NCI-H69 (cell line): Measurements from ENCODE around the gene PRIMA1.

Experiments
- DNase-seq: peaks from one replicate; lab custom pipeline; 2025; lab: John Stamatoyannopoulos, UW

The PRIMA1 gene

GRCh38 chr14:93797071-93797470 is 8.8 kb upstream of the PRIMA1 start:
- DNase-seq = no peak

- DNase-seq = no peak
Observed at GRCh38 chr14:93794756-93795155, 6.5 kb upstream of the PRIMA1 start.

GRCh38 chr14:93793555-93794324 is 5.5 kb upstream of the PRIMA1 start:
- no peak for DNase-seq

- DNase-seq = no peak
Observed at GRCh38 chr14:93792391-93792790, 4.1 kb upstream of the PRIMA1 start.

- no peak for DNase-seq
Observed at GRCh38 chr14:93790966-93791365, 2.7 kb upstream of the PRIMA1 start.

GRCh38 chr14:93789228-93790130 is 1.2 kb upstream of the PRIMA1 start:
- peak; percentile 50 for DNase-seq

GRCh38 chr14:93788543-93789227 is 400 bp upstream of the PRIMA1 start:
- peak; percentile 92 for DNase-seq

- no peak for DNase-seq
Observed at GRCh38 chr14:93787465-93788292, 606 bp downstream of the PRIMA1 start.

GRCh38 chr14:93785423-93785822 is 2.9 kb downstream of the PRIMA1 start:
- no peak for DNase-seq

- DNase-seq = no peak
Observed at GRCh38 chr14:93784878-93785277, 3.4 kb downstream of the PRIMA1 start.

- DNase-seq = no peak
Observed at GRCh38 chr14:93780813-93781400, 7.4 kb downstream of the PRIMA1 start.

GRCh38 chr14:93778856-93779629 is 9.2 kb downstream of the PRIMA1 start:
- no peak for DNase-seq

- no peak for DNase-seq
Observed at GRCh38 chr14:93778453-93778852, 9.8 kb downstream of the PRIMA1 start.

- DNase-seq = no peak
Observed at GRCh38 chr14:93775744-93776143, 12.5 kb downstream of the PRIMA1 start.

- no peak for DNase-seq
Observed at GRCh38 chr14:93775158-93775557, 13.1 kb downstream of the PRIMA1 start.

- DNase-seq = no peak
Observed at GRCh38 chr14:93772263-93772662, 16.0 kb downstream of the PRIMA1 start.

GRCh38 chr14:93765970-93766369 is 22.3 kb downstream of the PRIMA1 start:
- DNase-seq = no peak

- peak; percentile 96 for DNase-seq
Observed at GRCh38 chr14:93765155-93765554, 23.1 kb downstream of the PRIMA1 start.

- no peak for DNase-seq
Observed at GRCh38 chr14:93764211-93764659, 24.1 kb downstream of the PRIMA1 start.

- DNase-seq = peak; percentile 93
Observed at GRCh38 chr14:93759719-93760307, 28.5 kb downstream of the PRIMA1 start.
